ENCODE data around the gene RIN3. TPM values are rescaled to one million over a fixed set of nuclear protein-coding genes. Genes with fewer than 3 reads are reported as not detected.

Gene RIN3
- total and polyA plus RNA-seq, 2 of the 4 experiments (the other 2 are of a cell fraction) = 2.5 to 11.1 TPM

GRCh38 chr14:92635896-92636295, 122.3 kb downstream of the RIN3 start:
- Histone ChIP-seq H3K18ac (ENCODE audit: low read depth, low read length) (no peak overlapping the region), H3K4me3 (ENCODE audit: insufficient read depth, low read depth, low read length) (no peak overlapping the region), H2BK120ac (ENCODE audit: low read depth, low read length) (0 out of 2 replicates have a peak overlapping the region, but pooled peaks have one; percentile 10), H3K79me1 (ENCODE audit: low read depth in 1 of 2, low read length in 2 of 2) (peaks cover 0 to 18% of the 10 kb centered on the region in 2 experiments; a peak in 2 of 4 replicates), H2AFZ (replicated peaks; ENCODE audit: low read length, poor library complexity) (no peak overlapping the region), H3K14ac (replicated peaks; ENCODE audit: low read depth, low read length) (no peak overlapping the region), H2AK9ac (replicated peaks; ENCODE audit: low read depth, low read length, poor library complexity) (no peak overlapping the region), H3K23ac (ENCODE audit: low read depth, low read length) (0 out of 2 replicates have a peak overlapping the region, but pooled peaks have one; percentile 7), H3K9me3 (ENCODE audit: control insufficient read depth, insufficient read depth, low read length) (no peaks in the 10 kb centered on the region), H3K4me2 (ENCODE audit: low read depth, low read length) (no peak overlapping the region), H2BK5ac (ENCODE audit: low read depth, low read length, poor library complexity, severe bottlenecking) (no peak overlapping the region), H4K8ac (ENCODE audit: low read depth in 2 of 2, low read length in 2 of 2) (no peak overlapping the region), H4K20me1 (ENCODE audit: insufficient read depth, low read length) (peaks cover 2% of the 10 kb centered on the region; the same call in 1 of the 2 replicates), H4K91ac (ENCODE audit: insufficient read depth, low read depth, low read length) (peak overlapping the region; percentile 6; the same call in 1 of the 2 replicates), H2BK15ac (ENCODE audit: low read depth, low read length) (peak overlapping the region; percentile 79; the same call in 1 of the 3 replicates), H3K4me1 (ENCODE audit: control insufficient read depth, insufficient read depth, low read length) (peaks cover 10% of the 10 kb centered on the region), H2BK20ac (ENCODE audit: low read depth, low read length) (peak overlapping the region; percentile 18; the same call in 1 of the 2 replicates), H3K56ac (ENCODE audit: extremely low read depth, insufficient read depth, low read length) (no peak overlapping the region), H3K27me3 (ENCODE audit: control insufficient read depth, insufficient read depth, low read length) (no peaks in the 10 kb centered on the region), H3K27ac (ENCODE audit: insufficient read depth, low read length) (no peak overlapping the region), H2AK5ac (ENCODE audit: low read depth, low read length) (no peak overlapping the region), H3K9me1 (ENCODE audit: insufficient read depth, low read length) (peaks cover 9% of the 10 kb centered on the region; the same call in 1 of the 2 replicates), H3K9ac (ENCODE audit: low read depth, low read length) (no peak overlapping the region), H3K4ac (ENCODE audit: low read depth, low read length) (no peak overlapping the region), H4K5ac (ENCODE audit: low read depth, low read length) (peak overlapping the region; percentile 20; the same call in 1 of the 2 replicates), H3K36me3 (ENCODE audit: control insufficient read depth, insufficient read depth, low read length) (no peaks in the 10 kb centered on the region)
- ChIA-PET CTCF (no interaction called here), POLR2A (ENCODE audit: unreplicated experiment) (no interaction called here)
- WGBS, 2 experiments (ENCODE audit: extremely low coverage in 2 of 2, insufficient read length in 1 of 2) = 100% methylated on average over 3 of the region's 4 CpGs; no CpG with 5 or more reads in 1 of the 2 experiments
- intact Hi-C loops (cut with micrococcal nuclease) (no loop called here), in situ Hi-C loops (cut with MboI; ENCODE audit: low sequenced_read_pairs) (no loop called here), dilution Hi-C loops (cut with HindIII; ENCODE audit: low sequenced_read_pairs, unreplicated experiment) (no loop called here)
- ATAC-seq (ENCODE audit: low read depth) (no peak), DNase-seq (no peak)
- no TSS peak for BruUV-seq (replicated peaks)
- TF ChIP-seq BHLHE40 (IDR thresholded peaks at IDR 0.05; ENCODE audit: low read depth, low read length) (no peak), USF2 (IDR thresholded peaks at IDR 0.05; ENCODE audit: low read depth, low read length) (no peak), POLR2A (IDR thresholded peaks at IDR 0.05; ENCODE audit: low read depth, low read length) (no peak), ELK1 (IDR thresholded peaks at IDR 0.05; ENCODE audit: borderline replicate concordance, low read depth, low read length) (no peak), MAFK (IDR thresholded peaks at IDR 0.05; ENCODE audit: low read depth, low read length) (no peak), SMC3 (IDR thresholded peaks at IDR 0.05; ENCODE audit: low read depth, low read length) (no peak), NFE2L2 (IDR thresholded peaks at IDR 0.05; ENCODE audit: low read depth, low read length) (no peak), RAD21 (IDR thresholded peaks at IDR 0.05; ENCODE audit: low read length) (no peak)
